GM19372 (cell line): ENCODE results near the gene NEURL2.
"Not testable (repeated sequence)": the region's sequence is repeated elsewhere in the genome, so short reads cannot be mapped to it uniquely, and the experiment has no call there.

ENCODE experiments used
- ATAC-seq: cut with Tn5 transposase; IDR thresholded peaks from one replicate; pipeline ENCODE4 v1.9.1; 2021; ENCODE audit warnings: mild to moderate bottlenecking, low read depth, moderate library complexity; ENCODE audit not compliant: unreplicated experiment

NEURL2 gene

DNA sequence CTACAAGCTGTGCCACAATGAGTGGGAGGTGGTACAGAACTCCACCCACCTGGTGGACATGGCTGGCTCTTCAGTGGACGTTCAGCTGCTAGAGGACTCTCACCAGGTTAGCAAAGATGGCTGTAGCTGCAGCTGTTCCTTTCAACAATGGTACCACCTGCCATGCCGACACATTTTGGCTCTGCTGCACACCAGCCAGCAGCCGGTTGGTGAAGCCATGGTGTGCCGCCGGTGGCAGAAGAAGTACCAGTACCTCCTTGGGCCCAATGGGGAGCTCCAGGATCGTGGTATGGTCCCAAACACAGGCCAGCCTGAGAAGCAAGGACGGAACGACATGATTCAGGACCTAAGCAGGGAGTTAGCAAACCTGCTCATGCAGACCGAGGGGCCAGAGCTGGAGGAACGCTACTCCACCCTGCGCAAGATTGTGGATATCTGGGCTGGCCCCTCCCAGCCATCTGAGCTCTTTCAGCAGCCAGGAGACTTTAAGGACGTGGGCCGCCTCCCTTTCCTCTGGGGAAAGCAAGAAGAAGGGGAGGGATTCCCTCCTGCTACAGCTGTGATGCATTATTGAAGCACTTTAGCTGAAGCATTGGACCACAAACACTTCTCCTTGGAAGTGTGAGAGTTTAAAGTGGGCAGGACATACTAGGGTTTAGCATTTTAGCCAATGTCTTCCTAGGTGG, 12.8 kb downstream of the NEURL2 start:
- ATAC-seq = no peak

GRCh38 chr20:45874576-45874975, 16.4 kb downstream of the NEURL2 start:
- ATAC-seq = no peak

GRCh38 chr20:45874104-45874481, 16.9 kb downstream of the NEURL2 start:
- not testable (repeated sequence) for ATAC-seq

DNA sequence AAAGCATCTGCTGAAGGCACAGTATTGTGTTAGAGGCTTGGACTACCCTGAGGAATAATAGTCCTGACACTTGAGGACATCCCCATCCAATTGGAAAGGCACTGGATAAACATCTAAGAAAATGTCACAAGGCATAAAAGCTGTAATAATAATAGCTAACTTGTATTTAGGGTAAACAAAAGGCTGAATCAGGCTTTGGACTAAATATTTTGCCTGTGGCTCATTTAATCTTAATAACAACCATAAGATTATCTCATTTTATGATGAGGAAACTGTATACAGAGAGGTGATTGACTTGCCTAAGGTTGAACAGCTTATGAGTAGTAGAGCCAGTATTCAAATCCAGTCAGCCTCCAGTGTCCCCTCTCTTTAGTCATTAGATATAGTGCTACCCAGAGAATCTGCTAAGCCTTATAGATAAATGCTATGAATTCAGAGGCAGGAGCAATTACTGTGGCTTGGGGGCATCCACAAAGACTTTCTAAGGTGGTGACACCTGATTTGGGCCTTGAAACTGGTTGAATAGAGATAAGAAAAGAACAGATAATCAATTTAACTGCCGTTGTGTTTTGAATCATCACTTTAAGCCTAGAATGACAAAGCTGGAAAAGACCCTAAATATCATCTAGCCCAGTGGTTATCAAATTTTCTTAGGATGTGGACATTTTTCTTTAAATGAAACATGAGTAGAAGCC, 17.5 kb downstream of the NEURL2 start:
- ATAC-seq = no peak

- ATAC-seq = no peak
These were observed 18.4 kb downstream of the NEURL2 start for GRCh38 chr20:45872626-45873025.

DNA sequence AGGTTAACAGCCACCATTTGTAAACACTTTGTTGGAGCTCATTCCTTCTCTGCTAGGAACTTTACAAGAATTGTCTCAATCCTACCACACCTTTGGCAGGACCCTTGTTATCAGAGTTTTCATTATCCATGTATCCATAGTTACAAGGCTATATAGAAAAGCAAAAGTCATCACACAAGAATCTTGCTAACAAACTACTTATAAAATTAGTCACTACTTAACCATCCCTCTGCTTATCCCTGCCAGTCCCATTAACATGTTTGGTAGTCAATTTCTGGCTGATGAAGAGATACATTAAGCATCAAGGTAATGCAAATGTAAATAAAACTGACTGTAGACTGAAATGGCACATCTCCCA, 23.2 kb downstream of the NEURL2 start:
- ATAC-seq = no peak

- no peak for ATAC-seq
These were observed 23.7 kb downstream of the NEURL2 start for GRCh38 chr20:45867136-45867818.

DNA sequence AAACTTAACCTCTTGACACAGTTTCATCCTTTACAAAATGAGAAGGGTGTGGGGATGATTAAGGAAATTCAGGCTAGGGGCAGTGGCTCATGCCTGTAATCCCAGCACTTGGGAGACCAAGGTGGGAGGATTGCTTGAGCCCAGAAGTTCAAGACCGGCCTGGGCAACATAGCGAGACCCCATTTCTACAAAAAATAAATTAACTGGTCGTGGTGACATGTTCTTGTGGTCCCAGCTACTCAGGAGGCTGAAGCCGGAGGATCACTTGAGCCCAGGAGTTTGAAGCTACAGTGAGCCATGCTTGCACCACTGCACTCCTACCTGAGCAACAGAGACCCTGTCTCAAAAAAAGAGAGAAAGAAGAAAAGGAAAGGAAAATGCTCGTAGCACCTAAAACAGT, 24.6 kb downstream of the NEURL2 start:
- no peak for ATAC-seq

- no peak for ATAC-seq
These were observed 27.2 kb downstream of the NEURL2 start for GRCh38 chr20:45863543-45864470.

DNA sequence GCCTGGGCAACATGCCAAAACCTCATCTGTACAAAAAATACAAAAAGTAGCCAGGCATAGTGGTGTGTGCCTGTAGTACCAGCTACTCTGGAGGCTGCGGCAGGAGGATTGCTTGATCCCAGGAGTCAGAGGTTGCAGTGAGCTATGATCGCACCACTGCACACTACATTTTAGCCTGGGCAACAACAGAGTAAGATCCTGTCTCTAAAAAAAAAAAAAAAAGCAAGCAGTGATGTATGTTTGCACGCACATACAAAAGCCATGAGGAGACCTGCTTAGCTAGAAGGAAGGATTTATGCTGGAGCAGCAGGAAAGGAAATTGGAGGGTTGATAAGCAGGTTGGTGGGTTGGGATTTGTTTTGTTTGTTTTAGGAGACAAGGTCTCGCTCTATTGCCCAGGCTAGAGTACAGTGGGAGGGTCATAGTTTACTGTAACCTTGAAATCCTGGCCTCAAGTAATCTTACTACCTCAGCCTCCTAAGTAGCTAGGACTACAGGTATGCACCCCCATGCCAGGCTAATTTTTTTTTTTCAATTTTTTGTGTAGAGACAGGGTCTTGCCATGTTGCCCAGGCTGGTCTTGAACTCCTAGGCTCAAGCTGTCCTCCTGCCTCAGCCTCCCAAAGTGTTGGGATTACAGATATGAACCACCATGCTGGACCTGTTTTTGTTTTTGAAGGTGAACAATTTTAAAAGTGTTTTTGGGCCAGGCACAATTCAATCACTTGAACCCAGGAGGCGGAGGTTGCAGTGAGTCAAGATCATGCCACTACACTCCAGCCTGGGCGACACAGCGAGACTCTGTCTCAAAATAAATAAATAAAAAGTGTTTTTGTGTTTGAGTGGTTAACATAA, 29.6 kb downstream of the NEURL2 start:
- ATAC-seq = no peak

GRCh38 chr20:45860560-45861220, 30.3 kb downstream of the NEURL2 start:
- no peak for ATAC-seq

DNA sequence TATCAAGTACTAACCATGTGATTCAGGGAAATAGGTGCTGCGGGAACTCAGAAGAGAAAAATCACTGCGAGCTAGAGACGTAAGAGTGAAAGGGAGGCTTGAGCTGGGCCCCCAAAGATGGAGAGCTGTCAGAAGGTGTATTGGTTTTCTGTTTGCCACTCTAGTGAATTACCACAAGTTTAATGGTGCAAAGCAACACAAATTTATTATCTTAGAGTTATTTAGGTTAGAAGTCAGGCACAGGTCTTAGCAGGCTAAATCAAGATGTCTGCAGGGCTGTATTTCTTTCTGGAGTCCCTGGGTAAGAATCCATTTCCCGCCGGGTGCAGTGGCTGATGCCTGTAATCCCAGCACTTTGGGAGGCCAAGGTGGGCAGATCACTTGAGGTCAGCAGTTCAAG, 31.1 kb downstream of the NEURL2 start:
- ATAC-seq = no peak

- peak; percentile 16 for ATAC-seq
These were observed 33.2 kb downstream of the NEURL2 start for GRCh38 chr20:45857882-45858216.

GRCh38 chr20:45857114-45857881, 33.7 kb downstream of the NEURL2 start, which contains the start of the genes ACOT8 and ZSWIM3:
Gene ACOT8, minus strand, starts transcription at chr20:45857392. Its CDS starts 77 bp downstream, at chr20:45857315.
Gene ZSWIM3, plus strand, starts transcription at chr20:45857614. Its CDS starts 212 bp downstream, at chr20:45857826.
- ATAC-seq = peak; percentile 97

DNA sequence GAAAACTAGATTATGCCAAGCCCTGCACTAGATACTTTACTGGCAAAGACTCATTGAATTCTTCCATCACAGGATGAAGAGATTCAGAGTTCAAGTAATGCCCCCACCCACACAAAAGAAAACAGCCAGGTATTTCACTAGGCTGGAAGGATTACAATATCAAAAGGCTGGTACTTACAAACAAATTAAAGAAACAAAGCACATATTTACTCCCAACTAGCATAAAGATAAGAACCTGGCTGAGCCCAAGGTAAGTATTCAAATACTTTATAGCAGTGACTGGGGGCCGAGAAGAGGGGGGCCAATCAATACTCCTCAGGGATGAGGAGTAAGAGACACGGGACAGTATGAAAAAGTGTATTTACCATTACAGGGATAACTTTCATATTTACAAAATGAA, 37.5 kb downstream of the NEURL2 start:
- no peak for ATAC-seq

DNA sequence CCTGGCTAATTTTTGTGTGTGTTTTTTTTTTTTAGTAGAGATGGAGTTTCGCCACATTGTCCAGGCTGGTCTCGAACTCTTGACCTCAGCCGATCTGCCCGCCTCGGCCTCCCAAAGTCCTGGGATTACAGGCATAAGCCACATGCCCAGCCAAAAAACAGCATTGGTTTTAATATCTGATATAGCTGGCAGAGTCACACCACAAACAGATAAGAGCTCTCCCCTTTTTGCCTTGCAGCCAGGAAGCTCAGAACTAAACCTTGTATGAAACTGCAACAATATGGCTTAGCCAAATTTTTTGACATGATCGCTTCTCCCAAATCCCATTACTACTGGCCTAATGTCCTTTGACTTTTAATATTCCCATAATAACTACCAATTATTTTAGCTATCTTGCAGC, 38.7 kb downstream of the NEURL2 start:
- no peak for ATAC-seq

DNA sequence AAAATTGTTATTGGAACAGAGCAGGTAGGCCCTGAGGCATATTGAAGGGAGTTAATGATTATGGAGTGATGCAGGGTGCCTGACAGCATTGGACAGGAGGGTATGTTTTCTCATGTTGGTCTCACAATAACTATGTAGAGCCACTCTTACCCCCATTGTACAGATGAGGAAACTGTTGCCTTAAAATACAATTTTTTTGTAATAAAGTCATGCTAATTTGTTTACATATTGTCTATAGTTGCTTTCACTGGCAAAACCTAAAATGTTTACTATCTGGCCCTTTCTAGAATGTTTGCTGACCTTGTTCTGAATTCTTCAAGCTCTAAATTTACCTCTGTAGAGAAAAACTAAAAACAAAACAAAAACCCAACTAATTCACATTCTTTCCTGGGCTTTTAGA, 39.5 kb downstream of the NEURL2 start:
- ATAC-seq = no peak

GRCh38 chr20:45850926-45851325, 40.1 kb downstream of the NEURL2 start:
- no peak for ATAC-seq
